Spleen (tissue), 11 donors: ENCODE results near the gene TMEM214. TPM values are rescaled to one million over a fixed set of nuclear protein-coding genes. Genes with fewer than 3 reads are reported as not detected.

Source experiments
- DNase-seq: peaks from one replicate; pipeline ENCODE4 v3.0.0-alpha.2; 2020
- H3K27ac ChIP-seq, 8 donors: fragments of 200-600 bp; sonication (generic) in 7 of 8; 1 replicate in 4 of 8; 2 replicates in 4 of 8; pipeline versions ENCODE4 v1.5.0 to v1.8.0; 2016 to 2021; ENCODE audit warnings: inconsistent platforms in 4 of 8, mild to moderate bottlenecking in 4 of 8, moderate library complexity in 1 of 8
- H3K27me3 ChIP-seq, 7 donors: fragments of 200-600 bp; sonication (generic) in 6 of 7; replicated peaks in 1 of 7; 1 replicate in 4 of 7; 2 replicates in 3 of 7; pipeline versions ENCODE4 v1.5.0 to v1.8.0; 2016 to 2021; ENCODE audit warnings: inconsistent platforms in 3 of 7, mild to moderate bottlenecking in 1 of 7
- H3K36me3 ChIP-seq, 6 donors: fragments of 200-600 bp; sonication (generic) in 5 of 6; 1 replicate in 4 of 6; 2 replicates in 2 of 6; pipeline versions ENCODE4 v1.5.0 to v1.8.0; 2016 to 2021; ENCODE audit warnings: inconsistent platforms in 2 of 6
- H3K4me1 ChIP-seq, 6 donors: fragments of 200-600 bp; sonication (generic) in 5 of 6; 1 replicate in 3 of 6; 2 replicates in 3 of 6; pipeline versions ENCODE4 v1.5.0 to v1.8.0; 2016 to 2021; ENCODE audit warnings: inconsistent platforms in 3 of 6
- H3K4me3 ChIP-seq, 8 donors: fragments of 200-600 bp; sonication (generic) in 7 of 8; 1 replicate in 4 of 8; 2 replicates in 4 of 8; pipeline versions ENCODE4 v1.5.0 to v1.8.0; 2016 to 2021; ENCODE audit warnings: inconsistent platforms in 4 of 8, mild to moderate bottlenecking in 4 of 8, moderate library complexity in 2 of 8
- H3K9me3 ChIP-seq, 8 donors: fragments of 200-600 bp; sonication (generic) in 7 of 8; 1 replicate in 4 of 8; 2 replicates in 4 of 8; pipeline versions ENCODE4 v1.5.0 to v1.8.0; 2016 to 2021; ENCODE audit warnings: inconsistent platforms in 4 of 8
- POLR2A ChIP-seq, 3 donors: fragments of 450-650 bp; IDR thresholded peaks; one replicate each; pipeline ENCODE4 v1.5.1; 2017; ENCODE audit warnings: antibody characterized with exemption in 3 of 3, mild to moderate bottlenecking in 1 of 3
- POLR2AphosphoS5 ChIP-seq, 3 donors: sonication (generic); formaldehyde crosslinking; IDR thresholded peaks; one replicate each; pipeline ENCODE4 v1.5.1; 2017; ENCODE audit warnings: antibody characterized with exemption in 3 of 3
- WGBS, 5 donors: extraction: QIAGEN DNeasy Blood & Tissue Kit in 3 of 5; methylation state at CpG; one replicate each; pipeline versions ENCODE4 v1.1.5 to v1.1.7; 2013 to 2018; 5-methylcytosine and 5-hydroxymethylcytosine counted together
- intact Hi-C: fragments of 100-400 bp; cut with DNase I; formaldehyde crosslinking; loops from one replicate; pipeline ENCODE4 v1.15.0; 2023; ENCODE audit warnings: low total_unique reads
- polyA plus RNA-seq, 3 donors: library from polyadenylated mRNA; stranded (reverse); fragments of 200-250 nt; gene quantifications; one replicate each; pipeline ENCODE4 v1.2.1, GENCODE V29; 2013
- total RNA-seq, 7 donors: library from RNA; depleted of rRNA in 3 of 7; stranded (reverse); fragments of >200 nt in 3 of 7; fragmentation: NEBNext Ultra II Directional in 4 of 7; extraction: Animal tissue kit (Norgen Biotek cat#: 25700) in 4 of 7; gene quantifications; one replicate each; pipeline versions ENCODE4 v1.1.0 to v1.2.1, GENCODE V29; 2016 to 2021
- TF ChIP-seq, protein P1 (sequence below), 11 experiments: fragments of 200-600 bp in 7 of 11; fragments of 450-650 bp in 4 of 11; sonication (generic) in 4 of 11; IDR thresholded peaks in 8 of 11; conservative IDR thresholded peaks in 3 of 11; 1 replicate in 7 of 11; 2 replicates in 4 of 11; pipeline versions ENCODE4 v1.4.0 to v1.8.0; 2016 to 2021; ENCODE audit warnings: antibody characterized with exemption in 11 of 11, inconsistent platforms in 4 of 11, mild to moderate bottlenecking in 1 of 11
- donor health status: healthy with polysubstance abuse.
- donor health status: DM: no; HTN: no; CAD: no; lungs with moderate emphysema.
- donor health status: DM: no; HTN: no; CAD: no.
- donor health status: Bipolar disorder and iron deficiency.
- donor health status: healthy.
- donor health status: DM: no; HTN: no; CAD: no.
- donor health status: DM: yes; HTN: yes; CAD: no.

TMEM214 gene
- total and polyA plus RNA-seq, 10 donors = 22.3 to 93.1 (median 68.8) TPM

DNA sequence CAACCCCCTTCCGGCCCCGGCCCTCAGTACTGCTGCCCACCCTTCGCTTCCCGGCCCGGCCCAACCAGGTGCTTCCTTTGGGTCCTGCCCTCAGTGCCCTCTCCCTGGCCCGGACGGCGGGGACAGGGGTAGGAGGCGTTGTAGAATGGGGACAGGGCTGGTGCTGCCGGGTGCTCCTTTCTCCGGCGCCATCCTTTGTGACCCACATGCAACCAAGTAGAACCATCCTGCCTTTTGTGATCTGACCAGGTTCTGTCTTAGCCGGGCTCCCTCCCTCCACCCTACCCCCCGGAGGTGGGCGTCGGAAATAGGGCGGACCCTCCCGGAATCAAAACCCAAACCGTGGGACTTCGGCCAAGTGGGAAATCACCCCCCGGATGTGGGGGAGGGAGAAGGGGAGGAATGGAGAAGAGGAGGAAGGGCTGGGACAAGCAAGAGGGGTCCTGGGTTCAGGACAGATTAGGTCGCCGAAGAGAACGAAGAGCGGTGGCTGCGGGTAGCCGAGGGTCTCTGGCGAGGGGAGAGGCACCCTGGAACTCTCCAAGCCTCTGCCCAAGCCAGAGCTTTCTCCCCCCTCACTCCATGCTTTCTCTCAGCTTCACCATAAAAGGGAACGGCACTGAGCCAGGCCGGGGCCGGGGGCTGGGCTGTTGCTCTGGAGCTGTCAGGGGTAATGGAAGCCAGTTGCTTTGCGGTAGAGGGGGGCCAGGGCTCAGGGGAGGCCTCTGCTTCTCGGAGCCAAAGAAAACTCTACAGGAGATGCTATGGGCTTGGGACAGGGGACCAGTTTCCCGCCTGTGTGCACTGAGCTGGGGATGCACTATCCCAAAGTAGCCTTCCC, 39.4 kb downstream of the TMEM214 start:
- peak; percentile 83 for DNase-seq
- whole genome bisulfite sequencing, 5 donors = 3 to 9% (median 7%) methylated on average over 32 to 34 of the region's 34 CpGs
- no peaks in the 10 kb centered on the region for H3K27me3 ChIP-seq
- H3K27ac ChIP-seq = peak overlapping the region; percentile 78 to 97 (median 94)
- intact Hi-C loops = no loop called here
- TF ChIP-seq POLR2AphosphoS5 (IDR thresholded peaks at IDR 0.05) (no peak), POLR2A (IDR thresholded peaks at IDR 0.05) (no peak)
- TF ChIP-seq, protein P1, sequence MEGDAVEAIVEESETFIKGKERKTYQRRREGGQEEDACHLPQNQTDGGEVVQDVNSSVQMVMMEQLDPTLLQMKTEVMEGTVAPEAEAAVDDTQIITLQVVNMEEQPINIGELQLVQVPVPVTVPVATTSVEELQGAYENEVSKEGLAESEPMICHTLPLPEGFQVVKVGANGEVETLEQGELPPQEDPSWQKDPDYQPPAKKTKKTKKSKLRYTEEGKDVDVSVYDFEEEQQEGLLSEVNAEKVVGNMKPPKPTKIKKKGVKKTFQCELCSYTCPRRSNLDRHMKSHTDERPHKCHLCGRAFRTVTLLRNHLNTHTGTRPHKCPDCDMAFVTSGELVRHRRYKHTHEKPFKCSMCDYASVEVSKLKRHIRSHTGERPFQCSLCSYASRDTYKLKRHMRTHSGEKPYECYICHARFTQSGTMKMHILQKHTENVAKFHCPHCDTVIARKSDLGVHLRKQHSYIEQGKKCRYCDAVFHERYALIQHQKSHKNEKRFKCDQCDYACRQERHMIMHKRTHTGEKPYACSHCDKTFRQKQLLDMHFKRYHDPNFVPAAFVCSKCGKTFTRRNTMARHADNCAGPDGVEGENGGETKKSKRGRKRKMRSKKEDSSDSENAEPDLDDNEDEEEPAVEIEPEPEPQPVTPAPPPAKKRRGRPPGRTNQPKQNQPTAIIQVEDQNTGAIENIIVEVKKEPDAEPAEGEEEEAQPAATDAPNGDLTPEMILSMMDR (IDR thresholded peaks at IDR 0.05 in 8 of 11, conservative IDR thresholded peaks at IDR 0.05 in 3 of 11) = no peak
- no peaks in the 10 kb centered on the region for H3K9me3 ChIP-seq
- H3K4me3 ChIP-seq = peak overlapping the region; percentile 43 to 94 (median 88)
- H3K36me3 ChIP-seq = peaks cover 0 to 31% (median 25%) of the 10 kb centered on the region in 6 donors
- H3K4me1 ChIP-seq = peaks cover 38 to 94% (median 74%) of the 10 kb centered on the region in 6 donors

DNA sequence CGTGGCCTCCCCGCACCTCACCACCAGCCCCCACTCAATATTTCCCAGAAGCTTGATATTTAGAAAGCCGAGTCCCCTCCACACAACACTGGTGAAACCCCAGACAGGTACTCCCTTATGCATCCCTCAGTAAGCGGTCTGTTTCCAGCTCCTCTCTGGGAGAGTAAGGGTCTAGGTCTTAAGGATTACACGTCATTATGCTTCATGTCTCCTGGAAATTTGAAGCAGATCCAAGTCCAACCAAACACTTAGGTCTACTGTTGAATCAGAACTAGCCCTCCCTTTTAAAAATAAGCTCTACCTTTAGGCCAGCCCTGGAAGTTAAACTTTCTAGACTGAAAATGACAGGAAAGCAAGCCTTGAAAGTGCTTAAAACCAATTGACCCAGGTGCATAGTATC, 40.2 kb downstream of the TMEM214 start:
- intact Hi-C loops = no loop called here
- H3K36me3 ChIP-seq = peaks cover 0 to 24% (median 19%) of the 10 kb centered on the region in 6 donors
- DNase-seq = no peak
- WGBS, 5 donors = 79 to 83% (median 81%) methylated on average over 5 of the region's 5 CpGs
- no peak for TF ChIP-seq POLR2AphosphoS5 (IDR thresholded peaks at IDR 0.05)
- TF ChIP-seq POLR2A (IDR thresholded peaks at IDR 0.05) = no peak
- TF ChIP-seq, protein P1 (IDR thresholded peaks at IDR 0.05 in 8 of 11, conservative IDR thresholded peaks at IDR 0.05 in 3 of 11) = no peak
- no peaks in the 10 kb centered on the region for H3K27me3 ChIP-seq
- no peak overlapping the region for H3K4me3 ChIP-seq
- H3K27ac ChIP-seq = peak overlapping the region; percentile 78 to 97 (median 94)
- H3K9me3 ChIP-seq = no peaks in the 10 kb centered on the region
- peaks cover 40 to 94% (median 74%) of the 10 kb centered on the region in 6 donors for H3K4me1 ChIP-seq

DNA sequence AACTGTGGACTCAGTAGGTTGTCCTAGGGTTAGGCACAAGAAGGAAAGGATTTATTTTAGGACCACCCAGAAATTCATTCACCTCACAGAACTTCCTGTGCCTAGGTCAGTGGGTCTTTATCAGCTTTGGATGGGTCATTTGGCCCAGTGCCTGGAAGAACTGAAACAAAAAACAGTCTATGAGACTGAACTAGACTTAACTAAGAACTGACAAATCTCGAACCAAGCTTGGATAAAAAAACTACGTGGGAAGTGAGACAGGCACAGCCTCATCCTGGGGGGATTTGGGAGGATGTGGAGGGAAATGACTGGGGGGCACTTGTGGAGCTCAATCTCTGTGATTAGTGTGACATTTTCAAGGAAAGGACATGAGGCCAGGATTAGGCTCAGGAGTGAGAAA, 41.0 kb downstream of the TMEM214 start:
- intact Hi-C loops = no loop called here
- peak overlapping the region; percentile 21 to 97 (median 94) for H3K27ac ChIP-seq
- H3K9me3 ChIP-seq = no peaks in the 10 kb centered on the region
- H3K27me3 ChIP-seq = no peaks in the 10 kb centered on the region
- 41 to 60% (median 56%) methylated on average over 2 of the region's 2 CpGs for WGBS, 5 donors
- no peak overlapping the region for H3K4me3 ChIP-seq
- TF ChIP-seq POLR2A (IDR thresholded peaks at IDR 0.05) (no peak), POLR2AphosphoS5 (IDR thresholded peaks at IDR 0.05) (no peak)
- TF ChIP-seq, protein P1 (IDR thresholded peaks at IDR 0.05 in 8 of 11, conservative IDR thresholded peaks at IDR 0.05 in 3 of 11) = no peak
- H3K36me3 ChIP-seq = peaks cover 0 to 16% (median 10%) of the 10 kb centered on the region in 6 donors
- H3K4me1 ChIP-seq = peaks cover 40 to 92% (median 68%) of the 10 kb centered on the region in 6 donors
- DNase-seq = peak; percentile 4
